ENCODE data around the gene ZSWIM3.
A peak's percentile ranks its signal among the peaks of the same experiment; 100 is the strongest.

The ZSWIM3 gene

DNA sequence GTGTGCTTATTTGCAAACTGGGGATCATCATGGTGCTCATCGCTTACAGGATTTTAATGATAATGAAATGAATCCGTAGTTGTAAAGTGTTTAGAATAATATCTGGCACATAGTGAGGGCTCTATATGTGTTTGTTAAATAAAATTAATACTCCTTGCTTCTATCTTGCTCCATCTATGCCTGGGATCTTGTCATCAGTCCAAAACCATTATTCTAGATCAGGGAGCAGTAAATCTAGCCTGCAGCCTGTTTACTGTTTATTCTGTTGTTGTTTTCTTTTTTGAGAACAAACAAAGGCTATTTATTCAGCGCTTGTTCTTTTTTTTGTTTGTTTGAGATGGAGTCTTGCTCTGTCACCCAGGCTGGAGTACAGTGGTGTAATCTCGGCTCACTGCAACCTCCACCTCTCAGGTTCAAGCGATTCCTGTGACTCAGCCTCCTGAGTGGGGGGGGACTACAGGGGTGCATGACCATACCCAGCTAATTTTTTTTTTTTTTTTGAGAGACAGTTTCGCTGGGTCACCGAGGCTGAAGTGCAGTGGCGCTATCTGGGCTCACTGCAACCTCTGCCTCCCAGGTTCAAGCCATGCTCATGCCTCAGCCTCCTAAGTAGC is 8.3 kb upstream of the ZSWIM3 start:
- H3K4me3 ChIP-seq (ENCODE audit: low read length) = no peak overlapping the region
- TF ChIP-seq, protein P1, sequence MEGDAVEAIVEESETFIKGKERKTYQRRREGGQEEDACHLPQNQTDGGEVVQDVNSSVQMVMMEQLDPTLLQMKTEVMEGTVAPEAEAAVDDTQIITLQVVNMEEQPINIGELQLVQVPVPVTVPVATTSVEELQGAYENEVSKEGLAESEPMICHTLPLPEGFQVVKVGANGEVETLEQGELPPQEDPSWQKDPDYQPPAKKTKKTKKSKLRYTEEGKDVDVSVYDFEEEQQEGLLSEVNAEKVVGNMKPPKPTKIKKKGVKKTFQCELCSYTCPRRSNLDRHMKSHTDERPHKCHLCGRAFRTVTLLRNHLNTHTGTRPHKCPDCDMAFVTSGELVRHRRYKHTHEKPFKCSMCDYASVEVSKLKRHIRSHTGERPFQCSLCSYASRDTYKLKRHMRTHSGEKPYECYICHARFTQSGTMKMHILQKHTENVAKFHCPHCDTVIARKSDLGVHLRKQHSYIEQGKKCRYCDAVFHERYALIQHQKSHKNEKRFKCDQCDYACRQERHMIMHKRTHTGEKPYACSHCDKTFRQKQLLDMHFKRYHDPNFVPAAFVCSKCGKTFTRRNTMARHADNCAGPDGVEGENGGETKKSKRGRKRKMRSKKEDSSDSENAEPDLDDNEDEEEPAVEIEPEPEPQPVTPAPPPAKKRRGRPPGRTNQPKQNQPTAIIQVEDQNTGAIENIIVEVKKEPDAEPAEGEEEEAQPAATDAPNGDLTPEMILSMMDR (IDR thresholded peaks at IDR 0.05; ENCODE audit: insufficient read depth, low read depth, low read length, missing control alignments) = no peak
- DNase-seq (ENCODE audit: low read depth) = no peak

DNA sequence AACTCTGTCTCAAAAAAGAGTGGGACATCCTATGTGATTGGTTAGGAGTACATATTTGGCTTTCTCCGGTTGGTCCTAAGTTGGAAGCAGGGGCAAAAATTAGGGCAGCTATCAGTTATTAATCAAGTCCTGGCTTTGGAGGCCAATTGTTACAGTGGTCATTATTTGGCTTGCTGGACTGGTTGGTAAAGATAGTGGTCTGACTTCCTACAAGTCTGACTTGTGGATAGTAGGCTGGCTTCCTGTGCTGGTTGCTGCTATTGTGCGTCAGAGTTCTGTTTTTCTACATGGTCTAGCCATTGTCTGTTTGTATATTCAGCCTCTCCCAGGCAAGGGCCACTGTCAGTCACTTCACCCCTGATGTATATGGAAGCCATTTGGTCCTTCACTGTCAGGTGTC is 7.2 kb upstream of the ZSWIM3 start:
- TF ChIP-seq, protein P1 (IDR thresholded peaks at IDR 0.05; ENCODE audit: insufficient read depth, low read depth, low read length, missing control alignments) = no peak
- no peak overlapping the region for H3K4me3 ChIP-seq (ENCODE audit: low read length)
- DNase-seq (ENCODE audit: low read depth) = no peak

DNA sequence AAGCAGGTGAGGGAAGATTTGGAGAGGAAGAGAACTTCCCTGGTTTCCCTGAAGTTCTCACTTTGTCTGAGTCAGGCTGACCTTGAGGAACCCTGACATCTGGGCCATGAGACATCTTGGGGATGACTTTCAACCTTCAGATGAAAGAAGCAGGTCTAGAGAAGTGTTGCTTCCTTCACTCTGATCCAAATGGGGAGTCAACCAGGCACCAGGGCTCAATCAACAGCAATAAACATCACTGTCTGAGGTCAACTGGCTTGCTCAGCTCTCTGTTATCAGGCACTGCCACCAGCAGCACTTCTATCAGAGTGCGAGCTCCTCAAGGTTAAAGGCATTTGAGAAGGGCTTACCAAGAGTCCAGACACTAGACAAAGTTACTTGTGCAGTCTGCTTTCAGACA is 6.5 kb upstream of the ZSWIM3 start:
- no peak for DNase-seq (ENCODE audit: low read depth)
- H3K4me3 ChIP-seq (ENCODE audit: low read length) = no peak overlapping the region
- TF ChIP-seq, protein P1 (IDR thresholded peaks at IDR 0.05; ENCODE audit: insufficient read depth, low read depth, low read length, missing control alignments) = no peak

DNA sequence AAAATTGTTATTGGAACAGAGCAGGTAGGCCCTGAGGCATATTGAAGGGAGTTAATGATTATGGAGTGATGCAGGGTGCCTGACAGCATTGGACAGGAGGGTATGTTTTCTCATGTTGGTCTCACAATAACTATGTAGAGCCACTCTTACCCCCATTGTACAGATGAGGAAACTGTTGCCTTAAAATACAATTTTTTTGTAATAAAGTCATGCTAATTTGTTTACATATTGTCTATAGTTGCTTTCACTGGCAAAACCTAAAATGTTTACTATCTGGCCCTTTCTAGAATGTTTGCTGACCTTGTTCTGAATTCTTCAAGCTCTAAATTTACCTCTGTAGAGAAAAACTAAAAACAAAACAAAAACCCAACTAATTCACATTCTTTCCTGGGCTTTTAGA is 5.9 kb upstream of the ZSWIM3 start:
- TF ChIP-seq, protein P1 (IDR thresholded peaks at IDR 0.05; ENCODE audit: insufficient read depth, low read depth, low read length, missing control alignments) = no peak
- DNase-seq (ENCODE audit: low read depth) = no peak

DNA sequence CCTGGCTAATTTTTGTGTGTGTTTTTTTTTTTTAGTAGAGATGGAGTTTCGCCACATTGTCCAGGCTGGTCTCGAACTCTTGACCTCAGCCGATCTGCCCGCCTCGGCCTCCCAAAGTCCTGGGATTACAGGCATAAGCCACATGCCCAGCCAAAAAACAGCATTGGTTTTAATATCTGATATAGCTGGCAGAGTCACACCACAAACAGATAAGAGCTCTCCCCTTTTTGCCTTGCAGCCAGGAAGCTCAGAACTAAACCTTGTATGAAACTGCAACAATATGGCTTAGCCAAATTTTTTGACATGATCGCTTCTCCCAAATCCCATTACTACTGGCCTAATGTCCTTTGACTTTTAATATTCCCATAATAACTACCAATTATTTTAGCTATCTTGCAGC is 5.1 kb upstream of the ZSWIM3 start:
- DNase-seq (ENCODE audit: low read depth) = no peak
- TF ChIP-seq, protein P1 (IDR thresholded peaks at IDR 0.05; ENCODE audit: insufficient read depth, low read depth, low read length, missing control alignments) = no peak
- no peak overlapping the region for H3K4me3 ChIP-seq (ENCODE audit: low read length)

More for the DNA sequence above, 5.9 kb upstream of the ZSWIM3 start:
- H3K4me3 ChIP-seq (ENCODE audit: low read length) = no peak overlapping the region

DNA sequence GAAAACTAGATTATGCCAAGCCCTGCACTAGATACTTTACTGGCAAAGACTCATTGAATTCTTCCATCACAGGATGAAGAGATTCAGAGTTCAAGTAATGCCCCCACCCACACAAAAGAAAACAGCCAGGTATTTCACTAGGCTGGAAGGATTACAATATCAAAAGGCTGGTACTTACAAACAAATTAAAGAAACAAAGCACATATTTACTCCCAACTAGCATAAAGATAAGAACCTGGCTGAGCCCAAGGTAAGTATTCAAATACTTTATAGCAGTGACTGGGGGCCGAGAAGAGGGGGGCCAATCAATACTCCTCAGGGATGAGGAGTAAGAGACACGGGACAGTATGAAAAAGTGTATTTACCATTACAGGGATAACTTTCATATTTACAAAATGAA is 3.9 kb upstream of the ZSWIM3 start:
- DNase-seq (ENCODE audit: low read depth) = no peak
- TF ChIP-seq, protein P1 (IDR thresholded peaks at IDR 0.05; ENCODE audit: insufficient read depth, low read depth, low read length, missing control alignments) = no peak
- no peak overlapping the region for H3K4me3 ChIP-seq (ENCODE audit: low read length)

DNA sequence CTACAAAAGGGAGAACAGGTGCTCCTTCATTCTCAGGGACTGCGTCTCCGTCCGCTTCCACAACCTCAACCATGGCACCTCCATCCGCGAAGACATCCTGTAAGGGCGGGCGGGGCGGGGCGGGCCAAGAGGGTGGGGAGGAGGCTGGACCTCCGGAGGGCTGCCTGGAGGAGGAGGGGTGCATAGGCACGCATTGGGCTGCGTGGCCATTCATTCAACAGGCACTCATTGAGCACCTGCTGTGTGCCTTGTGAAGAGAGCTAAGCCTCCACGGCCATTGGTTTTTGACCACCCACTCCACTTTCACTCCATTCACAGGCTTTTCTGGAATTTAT is 435 bp downstream of the ZSWIM3 start:
- H3K4me3 ChIP-seq (ENCODE audit: low read length) = peak overlapping the region; percentile 89
- TF ChIP-seq, protein P1 (IDR thresholded peaks at IDR 0.05; ENCODE audit: insufficient read depth, low read depth, low read length, missing control alignments) = no peak
- peak; percentile 24 for DNase-seq (ENCODE audit: low read depth)
